Panc1 (cell line): ENCODE results near the gene ADAM12. TPM values are rescaled to one million over a fixed set of nuclear protein-coding genes. Genes with fewer than 3 reads are reported as not detected.

ENCODE experiments used
- ATAC-seq: fragments of 200-7000 bp; cut with Tn5 transposase; 2 replicates; pipeline ENCODE4 v1.9.1; 2020; ENCODE audit warnings: mild to moderate bottlenecking, moderate library complexity
- BruUV-seq: library from RNA; stranded (reverse); fragments of 400-500 nt; replicated peaks from 2 replicates; lab custom pipeline; 2021; lab: Mats Ljungman, UMichigan
- CTCF ChIA-PET: fragments of 300-600 bp; sonication (Branson Sonifier 250); formaldehyde crosslinking; loops from one replicate; lab custom pipeline; 2022; ENCODE audit warnings: antibody characterized with exemption; lab: Charles Lee
- POLR2A ChIA-PET: fragments of 300-600 bp; sonication (Branson Sonifier 250); formaldehyde crosslinking; loops from one replicate; lab custom pipeline; 2022; ENCODE audit warnings: antibody characterized with exemption; lab: Charles Lee
- DNase-seq: peaks from one replicate; pipeline ENCODE4 v3.0.0-alpha.2; 2010; ENCODE audit warnings: low read depth, low spot score
- H3K27ac ChIP-seq: 2 replicates; pipeline ENCODE4 v1.5.1; 2011; ENCODE audit warnings: mild to moderate bottlenecking, low read length, inconsistent platforms
- H3K27me3 ChIP-seq: fragments of 200-500 bp; sonication (Bioruptor generic); 2 replicates; pipeline ENCODE4 v1.6.0; 2014; ENCODE audit warnings: low read length, inconsistent platforms; ENCODE audit not compliant: control insufficient read depth, insufficient read depth
- H3K36me3 ChIP-seq: fragments of 200-500 bp; sonication (Bioruptor generic); 2 replicates; pipeline ENCODE4 v1.5.1; 2014; ENCODE audit warnings: inconsistent platforms, mild to moderate bottlenecking, low read length, moderate library complexity; ENCODE audit not compliant: control insufficient read depth, insufficient read depth
- H3K4me1 ChIP-seq: 2 replicates; pipeline ENCODE4 v1.5.1; 2011; ENCODE audit warnings: inconsistent platforms, mild to moderate bottlenecking, low read length, moderate library complexity; ENCODE audit not compliant: control insufficient read depth, insufficient read depth
- H3K4me3 ChIP-seq, 2 experiments: 2 replicates each; pipeline ENCODE4 v1.5.1; 2011 to 2012; ENCODE audit warnings: low read depth in 2 of 2, low read length in 2 of 2, mild to moderate bottlenecking in 2 of 2, inconsistent platforms in 1 of 2, moderate library complexity in 1 of 2
- H3K9me3 ChIP-seq: fragments of 200-500 bp; sonication (Bioruptor generic); 2 replicates; pipeline ENCODE4 v1.5.1; 2014; ENCODE audit warnings: low read depth, mild to moderate bottlenecking, inconsistent platforms, low read length, moderate library complexity; ENCODE audit not compliant: control insufficient read depth, insufficient read depth
- CTCF ChIP-seq: fragments of 450-650 bp; IDR thresholded peaks from 2 replicates; pipeline ENCODE4 v1.5.1; 2017; ENCODE audit warnings: mild to moderate bottlenecking
- POLR2AphosphoS5 ChIP-seq: IDR thresholded peaks from 2 replicates; pipeline ENCODE4 v1.6.1; 2012; ENCODE audit warnings: mild to moderate bottlenecking, low read depth, low read length, moderate library complexity
- REST ChIP-seq, 2 experiments: IDR thresholded peaks; 2 replicates each; pipeline ENCODE4 v1.6.1; 2011 to 2012; ENCODE audit warnings: low read depth in 2 of 2, control low read depth in 1 of 2, low read length in 1 of 2, mild to moderate bottlenecking in 1 of 2, moderate library complexity in 1 of 2; ENCODE audit not compliant: insufficient read depth in 1 of 2
- SIN3A ChIP-seq: IDR thresholded peaks from 2 replicates; pipeline ENCODE4 v1.6.1; 2012; ENCODE audit warnings: low read depth, mild to moderate bottlenecking, low read length, moderate library complexity, borderline replicate concordance; ENCODE audit not compliant: insufficient read depth
- TCF7L2 ChIP-seq: IDR thresholded peaks from 2 replicates; pipeline ENCODE4 v1.6.1; 2011; ENCODE audit warnings: mild to moderate bottlenecking, low read depth, low read length, inconsistent platforms
- in situ Hi-C: cut with HindIII; loops from 2 replicates; pipeline ENCODE4 v1.10.0; 2016; ENCODE audit warnings: low sequenced_read_pairs, low pct_unique_long_range_greater_than_20kb
- intact Hi-C: fragments of 100-400 bp; cut with micrococcal nuclease; formaldehyde crosslinking; loops from one replicate; pipeline ENCODE4 v1.10.0; 2022; ENCODE audit not compliant: unreplicated experiment
- total RNA-seq: library from RNA; stranded (reverse); gene quantifications from one replicate; pipeline ENCODE4 v1.2.1, GENCODE V29; 2021; ENCODE audit not compliant: unreplicated experiment

ADAM12 gene
- total RNA-seq, 1 experiment from 2014 or later: 0.10 TPM

- ChIA-PET CTCF (no interaction called here), POLR2A (no interaction called here)
- DNase-seq (no peak), ATAC-seq (no peak)
- no peaks in the 10 kb centered on the region for H3K27me3 ChIP-seq
- H3K27ac ChIP-seq: no peak overlapping the region
- H3K36me3 ChIP-seq: no peaks in the 10 kb centered on the region
- no peaks in the 10 kb centered on the region for H3K9me3 ChIP-seq
- intact Hi-C loops: no loop called here
- H3K4me3 ChIP-seq: no peak overlapping the region
- in situ Hi-C loops: no loop called here
- TF ChIP-seq REST (IDR thresholded peaks at IDR 0.05; ENCODE audit: insufficient read depth in 1 of 2, low read depth in 2 of 2, low read length in 1 of 2): no peak
- TF ChIP-seq POLR2AphosphoS5: no peak
- no peak for TF ChIP-seq TCF7L2
- BruUV-seq: no TSS peak
- no peaks in the 10 kb centered on the region for H3K4me1 ChIP-seq
These were observed 269.8 kb downstream of the ADAM12 start for GRCh38 chr10:126118476-126118875.

GRCh38 chr10:126117196-126117595, 271.1 kb downstream of the ADAM12 start:
- Histone ChIP-seq H3K4me3 (no peak overlapping the region), H3K27ac (no peak overlapping the region), H3K36me3 (no peaks in the 10 kb centered on the region), H3K4me1 (no peaks in the 10 kb centered on the region), H3K27me3 (no peaks in the 10 kb centered on the region), H3K9me3 (no peaks in the 10 kb centered on the region)
- intact Hi-C loops: no loop called here
- in situ Hi-C loops: no loop called here
- TF ChIP-seq CTCF (no peak), POLR2AphosphoS5 (no peak), REST (IDR thresholded peaks at IDR 0.05; ENCODE audit: insufficient read depth in 1 of 2, low read depth in 2 of 2, low read length in 1 of 2) (no peak), SIN3A (no peak), TCF7L2 (no peak)
- DNase-seq: no peak
- ChIA-PET POLR2A (no interaction called here), CTCF (no interaction called here)
- no TSS peak for BruUV-seq
- ATAC-seq: no peak
